DMS79 (cell line): ENCODE data around the gene NTMT1.
"Not testable (repeated sequence)": the region's sequence is repeated elsewhere in the genome, so short reads cannot be mapped to it uniquely, and the experiment has no call there.

Experiments
- DNase-seq: peaks from one replicate; lab custom pipeline; 2025; lab: John Stamatoyannopoulos, UW

NTMT1 gene

GRCh38 chr9:129615407-129616285, 10.3 kb upstream of the NTMT1 start:
- no peak for DNase-seq

- DNase-seq = no peak
Measured at GRCh38 chr9:129617167-129617566, 8.8 kb upstream of the NTMT1 start.

GRCh38 chr9:129619787-129620668, 5.9 kb upstream of the NTMT1 start:
- no peak for DNase-seq

- no peak for DNase-seq
Measured at GRCh38 chr9:129620669-129621295, 5.2 kb upstream of the NTMT1 start, which contains the start of gene C9orf50. TSS of gene C9orf50 (minus strand) at chr9:129621101. CDS start at chr9:129620574, 527 bp downstream.

- DNase-seq = no peak
Measured at GRCh38 chr9:129623331-129623730, 2.6 kb upstream of the NTMT1 start.

- DNase-seq = no peak
Measured at GRCh38 chr9:129624168-129624759, 1.7 kb upstream of the NTMT1 start.

- no peak for DNase-seq
Measured at GRCh38 chr9:129624947-129625346, 1.0 kb upstream of the NTMT1 start.

- DNase-seq = no peak
Measured at GRCh38 chr9:129626625-129627284, 792 bp downstream of the NTMT1 start.

GRCh38 chr9:129627556-129628440, 1.8 kb downstream of the NTMT1 start:
- no peak for DNase-seq

GRCh38 chr9:129628709-129629108, 2.7 kb downstream of the NTMT1 start:
- no peak for DNase-seq

GRCh38 chr9:129629251-129629820, 3.4 kb downstream of the NTMT1 start:
- DNase-seq = no peak

- no peak for DNase-seq
Measured at GRCh38 chr9:129630967-129631673, 5.2 kb downstream of the NTMT1 start.

GRCh38 chr9:129631674-129632129, 5.7 kb downstream of the NTMT1 start:
- no peak for DNase-seq

GRCh38 chr9:129632460-129632859, 6.5 kb downstream of the NTMT1 start:
- no peak for DNase-seq

- DNase-seq = no peak
Measured at GRCh38 chr9:129633207-129633606, 7.2 kb downstream of the NTMT1 start.

GRCh38 chr9:129633848-129634247, 7.9 kb downstream of the NTMT1 start:
- no peak for DNase-seq

GRCh38 chr9:129635099-129636065, 9.4 kb downstream of the NTMT1 start:
- no peak for DNase-seq

GRCh38 chr9:129636343-129636742, 10.4 kb downstream of the NTMT1 start:
- DNase-seq = not testable (repeated sequence)
